Measurements from ENCODE around the gene MLKL.
"Not testable (repeated sequence)": the region's sequence is repeated elsewhere in the genome, so short reads cannot be mapped to it uniquely, and the experiment has no call there.

MLKL gene

DNA sequence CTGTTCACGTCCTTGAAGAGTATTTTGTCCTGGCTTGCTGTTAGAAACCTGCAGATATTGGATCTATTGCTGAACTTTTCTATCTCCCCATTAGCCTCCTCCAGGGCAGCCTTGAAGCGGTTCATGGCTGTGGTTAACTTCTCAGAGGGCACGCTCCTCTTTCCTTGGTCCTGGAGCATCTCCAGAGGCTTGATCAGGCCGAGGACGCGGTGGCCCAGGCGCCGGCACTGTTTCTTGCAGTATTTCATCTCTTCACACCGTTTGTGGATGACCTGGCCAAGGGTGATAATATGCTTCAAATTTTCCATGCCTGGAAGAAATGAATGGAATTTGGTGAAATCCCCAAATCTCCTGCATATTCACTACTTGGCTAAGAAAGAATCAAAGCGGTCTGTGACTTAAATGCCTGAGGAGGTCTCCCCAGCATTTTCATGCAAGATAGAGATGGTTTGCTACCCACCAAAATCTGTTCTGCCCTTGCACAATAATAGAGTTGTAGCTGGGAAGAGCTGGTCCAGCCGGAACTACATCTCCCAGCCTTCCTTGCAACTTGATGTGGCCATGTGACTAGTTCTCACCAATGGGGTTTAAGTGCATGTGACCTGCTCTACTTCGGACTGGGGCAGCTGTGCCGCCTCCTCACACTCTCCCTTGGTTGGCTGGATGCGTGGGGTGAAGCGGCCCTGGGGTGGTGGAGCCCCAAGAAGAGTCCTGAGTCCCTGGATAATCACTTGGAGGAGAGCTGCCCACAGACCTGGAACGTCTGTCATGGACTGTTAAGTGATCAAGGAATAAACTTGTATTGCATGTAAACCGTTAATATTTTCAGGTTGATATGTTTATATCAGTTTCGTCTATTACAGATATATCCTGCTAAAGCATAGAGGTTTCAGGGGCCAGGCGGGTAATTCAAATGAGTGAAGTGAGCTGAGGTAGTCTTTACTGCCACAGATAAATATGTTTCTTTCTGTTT lies 4.9 kb downstream of the MLKL start:
- DNase-seq, result peak; percentile 95

GRCh38 chr16:74691093-74691855 lies 9.4 kb downstream of the MLKL start:
- DNase-seq, result no peak

- no peak for DNase-seq
Observed at GRCh38 chr16:74682556-74682955, 18.1 kb downstream of the MLKL start.

DNA sequence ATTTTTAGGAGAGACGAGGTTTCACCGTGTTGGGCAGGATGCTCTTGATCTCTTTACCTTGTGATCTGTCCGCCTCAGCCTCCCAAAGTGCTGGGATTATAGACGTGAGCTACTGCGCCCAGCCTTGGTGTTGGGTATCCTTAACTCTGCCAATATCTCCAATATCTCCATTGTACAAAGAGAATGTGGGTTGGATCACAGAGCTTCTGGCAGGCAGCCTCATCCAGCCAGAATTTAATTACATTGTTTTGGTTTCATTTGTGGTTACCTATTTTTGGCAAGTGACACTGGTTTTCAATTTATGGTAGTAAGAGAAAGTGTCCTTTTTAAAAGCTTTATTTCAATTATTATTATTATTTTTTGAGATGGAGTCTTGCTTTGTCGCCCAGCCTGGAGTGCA lies 20.0 kb downstream of the MLKL start:
- DNase-seq, result no peak

GRCh38 chr16:74679983-74680382 lies 20.7 kb downstream of the MLKL start:
- DNase-seq, result no peak

- DNase-seq, result no peak
Observed at GRCh38 chr16:74677868-74678267, 22.8 kb downstream of the MLKL start.

DNA sequence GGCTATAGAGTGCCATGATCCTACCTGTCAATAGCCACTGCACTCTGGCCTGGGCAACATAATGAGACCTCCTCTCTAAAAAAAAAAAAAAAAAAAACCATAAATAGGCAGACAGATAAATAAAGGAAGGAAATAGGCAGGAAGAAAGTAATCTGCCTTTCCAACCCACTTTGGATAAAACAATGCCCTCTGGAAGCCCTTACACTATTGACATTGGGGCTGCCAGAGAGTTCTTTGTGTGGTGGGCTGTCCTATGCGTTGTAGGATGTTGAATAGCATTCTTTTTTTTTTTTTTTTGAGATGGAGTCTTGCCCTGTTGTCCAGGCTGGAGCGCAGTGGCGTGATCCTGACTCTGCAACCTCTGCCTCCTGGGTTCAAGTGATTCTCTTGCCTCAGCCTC lies 26.8 kb downstream of the MLKL start:
- no peak for DNase-seq

DNA sequence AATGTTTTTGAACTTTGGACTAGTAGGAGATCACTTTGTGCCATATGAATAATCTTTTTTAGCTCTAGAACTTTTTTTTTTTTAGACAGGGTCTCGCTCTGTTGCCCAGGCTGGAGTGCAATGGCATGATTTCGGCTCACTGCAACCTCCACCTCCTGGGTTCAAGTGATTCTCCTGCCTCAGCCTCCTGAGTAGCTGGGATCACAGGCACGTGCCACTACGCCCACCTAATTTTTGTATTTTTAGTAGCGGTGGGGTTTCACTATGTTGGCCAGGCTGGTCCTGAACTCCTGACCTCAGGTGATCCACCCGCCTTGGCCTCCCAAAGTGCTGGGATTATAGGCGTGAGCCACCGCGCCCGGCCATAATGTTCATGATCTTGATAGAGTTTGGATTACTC lies 31.8 kb downstream of the MLKL start:
- not testable (repeated sequence) for DNase-seq

DNA sequence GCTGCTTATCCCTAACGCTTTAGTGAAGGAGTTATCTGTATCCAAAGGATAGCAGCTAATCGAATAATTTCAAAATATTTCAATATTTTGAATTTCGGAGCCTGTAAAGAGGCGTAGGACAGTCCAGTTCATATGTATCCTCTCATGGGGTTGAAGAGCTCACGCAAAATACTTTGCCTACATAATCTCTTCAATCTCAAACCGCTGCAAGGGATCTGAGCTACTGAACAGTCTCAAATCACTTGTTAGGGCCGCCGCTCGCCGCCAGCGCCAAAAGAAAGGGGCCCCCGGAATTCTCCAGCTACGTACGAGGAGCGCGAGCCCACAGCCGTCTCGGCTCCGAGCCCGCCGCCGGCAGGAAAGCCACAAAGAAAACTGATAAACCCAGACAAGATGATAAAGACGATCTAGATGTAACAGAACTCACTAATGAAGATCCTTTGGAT lies 33.4 kb downstream of the MLKL start:
- peak; percentile 67 for DNase-seq

DNA sequence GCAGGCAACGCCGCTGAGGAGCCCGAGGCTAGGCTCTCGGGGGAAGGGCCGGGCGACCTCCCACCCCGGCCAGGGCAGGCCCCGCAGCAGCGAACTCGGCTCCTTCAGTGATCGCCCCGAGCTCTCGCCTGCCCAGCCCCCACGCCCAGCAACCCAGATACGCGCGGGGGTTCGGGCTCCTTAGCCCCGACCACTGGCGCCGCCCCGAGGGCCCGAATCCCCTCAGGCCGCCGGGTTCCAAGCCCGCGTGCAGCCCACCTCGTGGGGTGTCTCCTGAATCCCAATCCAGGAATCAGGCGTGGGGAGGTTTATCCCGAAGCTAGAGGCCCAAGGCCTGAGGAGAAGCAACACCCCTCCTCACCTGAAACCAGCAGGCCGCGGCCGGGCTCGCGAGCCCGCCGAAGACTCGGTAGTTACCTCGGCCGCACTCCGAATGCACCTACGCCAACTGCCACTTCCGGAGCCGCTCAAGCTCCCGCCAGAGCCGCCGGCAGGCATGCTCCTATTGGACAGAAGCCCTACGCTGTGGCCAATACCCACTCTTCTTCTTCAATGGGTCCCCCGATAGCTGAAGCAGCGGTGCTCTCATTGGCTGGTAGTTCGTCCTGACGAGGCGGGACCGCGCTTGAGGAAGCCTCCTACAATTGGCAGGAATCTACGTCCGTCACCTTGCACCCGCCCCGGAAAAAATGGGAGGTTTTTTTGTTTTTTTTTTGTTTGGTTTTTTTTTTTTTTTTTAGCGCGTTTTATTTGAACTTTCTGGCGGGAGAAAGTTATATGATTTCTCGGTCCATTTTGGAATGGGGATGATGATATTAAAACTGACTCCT lies 34.0 kb downstream of the MLKL start, which contains the start of gene RFWD3:
TSS of gene RFWD3 (minus strand) at position 453 of the 830 bp plus-strand sequence. CDS start 5,428 bp downstream, outside the sequence.
- peak; percentile 100 for DNase-seq

DNA sequence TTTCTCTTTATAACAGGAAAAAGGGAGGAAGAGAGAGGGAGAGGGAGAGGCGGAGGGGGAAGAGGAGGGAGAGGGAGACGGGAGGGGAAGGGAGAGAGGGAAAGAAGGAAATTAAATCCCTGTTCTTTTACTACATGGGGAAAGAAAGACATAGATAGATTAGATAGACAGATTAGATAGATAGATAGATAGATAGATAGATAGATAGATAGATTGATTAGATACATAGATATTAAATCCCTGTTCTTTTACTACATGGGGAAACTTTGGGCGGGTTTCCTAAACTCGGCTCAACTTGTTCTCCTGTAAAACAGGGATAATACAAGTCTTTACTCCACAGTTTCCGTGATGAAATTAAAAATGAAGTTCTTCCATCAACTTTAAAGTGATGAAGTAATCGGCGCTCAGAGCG lies 34.6 kb downstream of the MLKL start:
- no peak for DNase-seq

- no peak for DNase-seq
Observed at GRCh38 chr16:74661064-74661463, 39.6 kb downstream of the MLKL start.

DNA sequence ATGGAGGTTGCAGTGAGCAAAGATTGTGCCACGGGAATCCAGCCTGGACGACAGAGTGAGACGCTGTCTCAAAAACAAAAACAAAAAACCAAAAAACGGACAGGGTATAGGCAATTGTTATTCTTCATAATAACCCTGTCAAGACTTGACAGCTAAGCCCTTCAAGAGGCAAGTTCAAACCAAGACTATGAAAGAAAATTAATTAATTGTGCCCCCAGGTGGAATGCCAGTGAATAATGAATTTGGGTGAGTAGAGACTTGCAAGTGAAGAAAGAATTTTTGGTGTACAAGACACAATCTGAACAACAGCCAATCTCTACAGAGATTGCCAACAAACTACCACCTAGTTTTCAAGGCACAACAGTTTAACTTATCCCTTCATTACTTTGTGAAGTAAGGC lies 40.3 kb downstream of the MLKL start:
- DNase-seq, result no peak

DNA sequence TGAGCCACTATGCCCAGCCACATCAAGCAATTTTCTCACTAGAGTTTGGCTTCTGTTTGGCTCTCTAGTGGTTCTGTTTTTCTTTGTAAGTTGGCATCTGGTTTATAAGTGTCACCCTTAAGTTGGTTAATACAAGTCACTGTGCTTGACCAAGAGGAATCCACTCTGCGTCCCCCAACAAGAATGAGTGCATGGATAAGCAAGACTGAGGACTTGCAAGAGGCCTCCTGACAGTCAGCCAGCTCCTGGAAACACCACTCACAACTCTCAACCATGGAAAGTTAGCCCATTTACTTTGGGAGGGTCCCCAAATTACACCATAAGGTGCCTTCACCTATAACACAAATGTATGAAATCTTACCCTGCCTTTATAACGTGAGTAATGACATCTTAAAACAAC lies 41.6 kb downstream of the MLKL start:
- no peak for DNase-seq

- DNase-seq, result no peak
Observed at GRCh38 chr16:74657870-74658642, 42.6 kb downstream of the MLKL start.

DNA sequence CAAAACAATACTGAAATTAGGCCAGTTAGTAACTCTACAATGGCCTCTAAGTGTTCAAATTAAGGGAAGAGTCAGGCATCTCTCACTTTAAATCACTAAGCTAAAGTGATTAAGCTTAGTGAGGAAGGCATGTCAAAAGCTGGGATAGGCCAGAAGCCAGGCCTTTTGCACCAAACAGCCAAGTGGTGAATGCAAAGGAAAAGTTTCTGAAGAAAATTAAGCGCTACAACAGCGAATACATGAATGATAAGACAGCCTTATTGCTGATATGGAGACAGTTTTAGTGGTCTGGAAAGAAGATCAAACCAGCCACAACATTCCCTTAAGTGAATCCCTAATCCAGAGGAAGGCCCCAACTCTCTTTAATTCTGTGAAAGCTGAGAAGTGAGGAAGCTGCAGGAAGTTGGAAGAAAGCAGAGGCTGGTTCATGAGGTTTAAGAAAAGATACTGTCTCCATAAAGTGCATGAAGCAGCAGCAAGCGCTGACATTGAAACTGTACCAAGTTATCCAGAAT lies 46.1 kb downstream of the MLKL start:
- no peak for DNase-seq

DNA sequence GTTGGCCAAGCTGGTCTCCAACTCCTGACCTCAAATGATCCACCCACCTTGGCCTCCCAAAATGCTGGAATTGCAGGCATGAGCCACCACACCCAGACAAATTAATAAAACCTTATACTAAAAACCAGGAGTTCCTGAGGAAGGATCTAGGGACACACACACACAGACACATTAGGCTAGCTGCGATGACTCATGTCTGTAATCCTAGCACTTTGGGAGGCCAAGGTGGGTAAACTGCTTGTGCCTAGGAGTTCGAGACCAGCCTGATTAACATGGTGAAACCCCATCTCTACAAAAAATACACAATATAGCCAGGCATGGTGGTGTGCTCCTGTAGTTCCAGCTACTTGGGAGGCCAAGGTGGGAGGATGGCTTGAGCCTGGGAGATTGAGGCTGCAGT lies 47.8 kb downstream of the MLKL start:
- DNase-seq, result not testable (repeated sequence)

DNA sequence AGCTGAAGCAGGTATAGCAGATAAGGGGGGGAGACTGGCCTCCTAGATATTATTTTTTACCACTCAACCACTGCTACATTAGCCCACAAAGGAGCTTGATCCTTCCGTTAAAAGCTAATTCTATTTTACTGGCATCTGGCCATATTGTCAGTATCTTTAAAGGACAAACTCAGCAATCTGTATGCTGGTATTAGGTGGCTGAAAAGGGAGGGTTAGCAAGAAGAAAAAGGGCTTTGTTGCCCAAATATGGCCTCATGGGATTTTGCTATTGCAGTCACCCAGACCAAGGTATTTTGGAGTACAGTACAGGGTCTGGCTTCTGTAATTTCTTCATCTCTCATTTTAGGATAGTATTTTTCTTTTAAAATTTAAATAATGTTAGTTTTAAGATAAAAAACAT lies 48.4 kb downstream of the MLKL start:
- peak; percentile 41 for DNase-seq

GRCh38 chr16:74651841-74652240 lies 48.8 kb downstream of the MLKL start:
- no peak for DNase-seq

DNA sequence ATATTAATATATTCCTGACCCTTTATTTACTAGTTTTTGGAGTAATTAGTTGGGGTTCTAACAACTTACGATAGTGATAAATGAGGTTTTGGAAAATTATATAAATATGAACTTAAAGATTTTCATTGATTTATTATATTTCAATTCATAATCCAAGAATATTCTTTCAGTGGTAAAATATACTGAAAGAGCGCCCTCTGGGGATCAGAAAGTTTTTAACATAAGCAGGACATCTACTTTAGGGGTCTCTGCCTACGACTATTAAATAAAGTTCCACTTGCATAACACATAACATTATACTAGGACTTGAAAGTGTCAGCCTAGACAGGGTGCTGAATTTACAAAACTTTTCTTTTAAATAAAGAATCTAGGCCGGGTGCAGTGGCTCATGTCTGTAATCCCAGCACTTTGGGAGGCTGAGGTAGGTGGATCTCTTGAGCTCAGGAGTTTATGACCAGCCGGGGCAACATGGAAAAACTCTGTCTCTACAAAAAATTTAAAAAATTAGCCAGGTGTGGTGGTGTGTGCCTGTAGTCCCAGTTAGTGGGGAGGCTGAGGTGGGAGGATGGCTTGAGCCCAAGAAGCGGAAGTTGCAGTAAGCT lies 49.6 kb downstream of the MLKL start:
- peak; percentile 51 for DNase-seq

GRCh38 chr16:74649839-74650504 lies 50.7 kb downstream of the MLKL start:
- DNase-seq, result no peak
